Left lung (tissue), 10 donors: ENCODE results near the gene BRI3BP. TPM values are rescaled to one million over a fixed set of nuclear protein-coding genes. Genes with fewer than 3 reads are reported as not detected.

Experiments used
- ATAC-seq: fragments of 200-7000 bp; cut with Tn5 transposase; one replicate; pipeline ENCODE4 v1.9.1; 2020; ENCODE audit warnings: moderate library complexity
- DNase-seq, 4 donors: peaks; one replicate each; pipeline ENCODE4 v3.0.0-alpha.2; 2013 to 2020
- H3K27ac ChIP-seq, 2 donors: fragments of 200-600 bp; sonication (generic) in 1 of 2; one replicate each; pipeline versions ENCODE4 v1.5.0 to v1.8.0; 2020 to 2021
- H3K27me3 ChIP-seq, 2 donors: fragments of 200-600 bp; sonication (generic) in 1 of 2; one replicate each; pipeline versions ENCODE4 v1.5.0 to v1.8.0; 2020 to 2021
- H3K36me3 ChIP-seq, 2 donors: fragments of 200-600 bp; sonication (generic) in 1 of 2; one replicate each; pipeline versions ENCODE4 v1.5.0 to v1.8.0; 2020 to 2021
- H3K4me1 ChIP-seq, 2 donors: fragments of 200-600 bp; one replicate each; pipeline ENCODE4 v1.8.0; 2021
- H3K4me3 ChIP-seq, 2 donors: fragments of 200-600 bp; sonication (generic) in 1 of 2; one replicate each; pipeline versions ENCODE4 v1.5.0 to v1.8.0; 2020 to 2021; ENCODE audit warnings: mild to moderate bottlenecking in 1 of 2
- H3K9me3 ChIP-seq, 2 donors: fragments of 200-600 bp; sonication (generic) in 1 of 2; one replicate each; pipeline versions ENCODE4 v1.5.0 to v1.8.0; 2020 to 2021
- intact Hi-C, 2 donors: fragments of 100-400 bp; cut with DNase I; formaldehyde crosslinking; loops; one replicate each; pipeline versions ENCODE4 v1.11.2 to v1.14.2; 2022
- polyA plus RNA-seq, 6 donors: library from polyadenylated mRNA; unstranded; fragments of 120-200 nt; gene quantifications; one replicate each; pipeline ENCODE4 v1.2.1, GENCODE V29; 2013; ENCODE audit not compliant: insufficient read length in 6 of 6
- total RNA-seq, 2 donors: library from RNA; stranded (reverse); fragmentation: NEBNext Ultra II Directional; extraction: Animal tissue kit (Norgen Biotek cat#: 25700); gene quantifications; one replicate each; pipeline ENCODE4 v1.2.1, GENCODE V29; 2021
- TF ChIP-seq, protein P1 (sequence below), 2 donors: fragments of 200-600 bp; sonication (generic) in 1 of 2; IDR thresholded peaks; one replicate each; pipeline versions ENCODE4 v1.5.0 to v1.8.0; 2021; ENCODE audit warnings: antibody characterized with exemption in 2 of 2
- donor health status: DM: no; HTN: yes; CAD: no.
- donor health status: DM: no; HTN: no; CAD: no.

The BRI3BP gene
- total and polyA plus RNA-seq, 8 donors: 4.9 to 16.3 (median 7.0) TPM

DNA sequence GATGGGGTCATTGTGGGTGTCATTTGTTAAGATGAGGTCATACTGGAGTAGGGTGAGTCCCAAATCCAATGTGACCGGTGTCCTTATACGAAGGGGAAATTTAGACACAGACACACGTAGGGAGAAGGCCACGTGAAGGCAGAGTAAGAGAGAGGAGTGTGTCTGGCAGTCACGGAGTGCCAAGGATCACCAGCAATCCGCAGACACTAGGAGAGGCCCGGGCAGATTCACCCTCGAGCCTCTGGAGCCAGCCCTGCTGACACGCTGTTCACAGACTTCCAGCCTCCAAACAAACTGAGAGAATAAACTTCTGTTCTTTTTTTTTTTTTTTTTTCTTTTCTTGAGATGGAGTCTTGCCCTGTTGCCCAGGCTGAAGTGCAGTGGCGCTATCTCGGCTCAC lies 24.9 kb downstream of the BRI3BP start:
- H3K9me3 ChIP-seq: no peaks in the 10 kb centered on the region
- no peak overlapping the region for H3K27ac ChIP-seq
- intact Hi-C loops: no loop called here
- no peaks in the 10 kb centered on the region for H3K27me3 ChIP-seq
- no peaks in the 10 kb centered on the region for H3K4me1 ChIP-seq
- DNase-seq: no peak
- TF ChIP-seq, protein P1, sequence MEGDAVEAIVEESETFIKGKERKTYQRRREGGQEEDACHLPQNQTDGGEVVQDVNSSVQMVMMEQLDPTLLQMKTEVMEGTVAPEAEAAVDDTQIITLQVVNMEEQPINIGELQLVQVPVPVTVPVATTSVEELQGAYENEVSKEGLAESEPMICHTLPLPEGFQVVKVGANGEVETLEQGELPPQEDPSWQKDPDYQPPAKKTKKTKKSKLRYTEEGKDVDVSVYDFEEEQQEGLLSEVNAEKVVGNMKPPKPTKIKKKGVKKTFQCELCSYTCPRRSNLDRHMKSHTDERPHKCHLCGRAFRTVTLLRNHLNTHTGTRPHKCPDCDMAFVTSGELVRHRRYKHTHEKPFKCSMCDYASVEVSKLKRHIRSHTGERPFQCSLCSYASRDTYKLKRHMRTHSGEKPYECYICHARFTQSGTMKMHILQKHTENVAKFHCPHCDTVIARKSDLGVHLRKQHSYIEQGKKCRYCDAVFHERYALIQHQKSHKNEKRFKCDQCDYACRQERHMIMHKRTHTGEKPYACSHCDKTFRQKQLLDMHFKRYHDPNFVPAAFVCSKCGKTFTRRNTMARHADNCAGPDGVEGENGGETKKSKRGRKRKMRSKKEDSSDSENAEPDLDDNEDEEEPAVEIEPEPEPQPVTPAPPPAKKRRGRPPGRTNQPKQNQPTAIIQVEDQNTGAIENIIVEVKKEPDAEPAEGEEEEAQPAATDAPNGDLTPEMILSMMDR (IDR thresholded peaks at IDR 0.05): no peak
- H3K36me3 ChIP-seq: peaks cover 0 to 37% of the 10 kb centered on the region in 2 donors
- no peak overlapping the region for H3K4me3 ChIP-seq
- no peak for ATAC-seq

DNA sequence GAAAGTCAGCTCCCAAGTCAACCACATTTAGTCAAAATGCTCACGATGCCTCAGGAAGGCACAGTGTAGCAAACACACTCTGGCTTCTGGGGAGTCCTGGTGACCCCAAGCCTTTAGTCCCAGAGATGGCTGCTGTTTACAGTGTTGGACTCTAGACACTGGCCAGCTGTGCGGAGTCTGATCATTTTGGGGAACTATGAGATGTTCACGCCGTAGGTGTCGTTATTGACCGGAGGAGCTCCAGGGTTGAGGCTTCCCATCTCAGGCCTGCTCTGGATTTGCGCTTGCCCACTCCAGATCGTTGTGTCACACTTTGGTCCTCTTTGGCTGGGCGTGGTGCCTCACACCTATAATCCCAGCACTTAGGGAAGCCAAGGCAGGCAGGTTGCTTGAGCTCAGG lies 27.7 kb downstream of the BRI3BP start:
- H3K27me3 ChIP-seq: no peaks in the 10 kb centered on the region
- intact Hi-C loops: no loop called here
- no peaks in the 10 kb centered on the region for H3K4me1 ChIP-seq
- peaks cover 0 to 21% of the 10 kb centered on the region in 2 donors for H3K36me3 ChIP-seq
- TF ChIP-seq, protein P1 (IDR thresholded peaks at IDR 0.05): no peak
- H3K4me3 ChIP-seq: no peak overlapping the region
- H3K27ac ChIP-seq: no peak overlapping the region
- no peak for ATAC-seq
- H3K9me3 ChIP-seq: no peaks in the 10 kb centered on the region
- no peak for DNase-seq

DNA sequence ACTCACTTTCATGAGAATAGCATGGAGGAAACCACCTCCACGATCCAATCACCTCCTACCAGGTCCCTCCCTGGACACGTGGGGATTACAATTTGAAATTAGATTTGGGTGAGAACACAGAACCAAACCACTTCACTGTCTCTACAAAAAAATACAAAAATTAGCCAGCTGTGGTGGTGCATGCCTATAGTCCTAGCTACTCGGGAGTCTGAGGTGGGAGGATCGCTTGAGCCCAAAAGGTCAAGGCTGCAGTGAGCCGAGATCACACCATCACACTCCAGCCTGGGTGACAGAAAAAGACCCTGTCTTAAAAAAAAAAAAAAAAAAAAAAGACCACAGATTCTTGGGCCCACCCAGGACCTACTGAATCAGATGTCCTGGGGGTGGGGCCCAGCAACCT lies 28.3 kb downstream of the BRI3BP start:
- ATAC-seq: no peak

DNA sequence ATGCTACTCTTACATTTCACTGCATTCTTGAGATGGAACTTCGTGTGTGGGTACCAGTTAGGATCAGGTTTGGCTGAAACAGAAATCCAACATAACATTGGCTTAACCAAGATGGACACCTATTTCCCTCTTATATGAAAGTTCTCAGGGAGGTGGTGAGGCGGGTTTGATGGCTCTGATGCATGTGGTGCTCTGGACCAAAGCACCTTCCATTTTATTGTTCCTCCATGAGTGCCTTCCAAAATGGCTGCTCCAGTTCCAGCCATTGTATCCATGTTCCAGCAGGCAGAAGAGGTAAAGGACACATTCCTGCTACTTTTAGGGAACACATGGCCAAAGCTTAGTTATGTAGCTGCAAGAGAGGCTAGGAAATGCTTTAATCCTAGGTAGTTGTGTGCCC lies 29.6 kb downstream of the BRI3BP start:
- Histone ChIP-seq H3K27ac (no peak overlapping the region), H3K36me3 (peaks cover 0 to 19% of the 10 kb centered on the region in 2 donors), H3K4me3 (no peak overlapping the region), H3K27me3 (no peaks in the 10 kb centered on the region), H3K4me1 (no peaks in the 10 kb centered on the region), H3K9me3 (no peaks in the 10 kb centered on the region)
- TF ChIP-seq, protein P1 (IDR thresholded peaks at IDR 0.05): no peak
- intact Hi-C loops: no loop called here
- no peak for DNase-seq
- no peak for ATAC-seq

More for the DNA sequence above, 28.3 kb downstream of the BRI3BP start:
- no peak for DNase-seq
- Histone ChIP-seq H3K4me3 (no peak overlapping the region), H3K27ac (no peak overlapping the region), H3K36me3 (peaks cover 0 to 24% of the 10 kb centered on the region in 2 donors), H3K9me3 (no peaks in the 10 kb centered on the region), H3K27me3 (no peaks in the 10 kb centered on the region), H3K4me1 (no peaks in the 10 kb centered on the region)
- intact Hi-C loops: no loop called here
- TF ChIP-seq, protein P1 (IDR thresholded peaks at IDR 0.05): no peak

DNA sequence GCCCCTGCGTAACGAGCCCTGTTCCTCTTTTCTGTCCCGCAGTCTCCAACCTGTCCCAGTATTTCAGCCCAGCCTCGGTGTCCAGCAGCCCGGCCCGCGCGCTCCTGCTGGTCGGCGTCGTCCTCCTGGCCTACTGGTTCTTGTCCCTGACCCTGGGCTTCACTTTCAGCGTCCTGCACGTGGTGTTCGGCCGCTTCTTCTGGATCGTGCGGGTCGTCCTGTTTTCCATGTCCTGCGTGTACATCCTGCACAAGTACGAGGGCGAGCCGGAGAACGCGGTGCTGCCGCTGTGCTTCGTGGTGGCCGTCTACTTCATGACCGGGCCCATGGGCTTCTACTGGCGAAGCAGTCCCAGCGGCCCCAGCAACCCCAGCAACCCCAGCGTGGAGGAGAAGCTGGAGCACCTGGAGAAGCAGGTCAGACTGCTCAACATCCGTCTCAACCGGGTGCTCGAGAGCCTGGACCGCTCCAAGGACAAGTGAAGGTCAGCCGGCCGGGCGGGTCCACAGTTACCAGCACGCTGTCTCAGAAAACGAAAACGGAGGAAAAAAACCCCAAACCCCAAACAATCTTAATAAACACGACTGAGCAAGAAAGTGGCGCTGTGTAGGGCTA lies 31.6 kb downstream of the BRI3BP start:
- TF ChIP-seq, protein P1 (IDR thresholded peaks at IDR 0.05): no peak
- H3K4me1 ChIP-seq: no peaks in the 10 kb centered on the region
- ATAC-seq: no peak
- no peaks in the 10 kb centered on the region for H3K27me3 ChIP-seq
- H3K36me3 ChIP-seq: peaks cover 0 to 14% of the 10 kb centered on the region in 2 donors
- DNase-seq: no peak
- H3K9me3 ChIP-seq: no peaks in the 10 kb centered on the region
- intact Hi-C loops: no loop called here
- H3K4me3 ChIP-seq: no peak overlapping the region
- no peak overlapping the region for H3K27ac ChIP-seq
